Fibroblast of lung (primary cell): ENCODE data around the gene AGL. TPM values are rescaled to one million over a fixed set of nuclear protein-coding genes. Genes with fewer than 3 reads are reported as not detected.

Source experiments
- DNase-seq, 2 donors: peaks; one replicate each; pipeline versions ENCODE4 v3.0.0 to v3.0.0-alpha.2; 2010; ENCODE audit warnings: low read depth in 2 of 2
- H2AFZ ChIP-seq: 2 replicates; pipeline ENCODE4 v1.5.1; 2012; ENCODE audit warnings: low read length, control low read depth, inconsistent platforms
- H3K27ac ChIP-seq: 2 replicates; pipeline ENCODE4 v1.5.1; 2011; ENCODE audit warnings: low read length, control low read depth; ENCODE audit not compliant: insufficient read depth
- H3K27me3 ChIP-seq: 2 replicates; pipeline ENCODE4 v1.5.1; 2011; ENCODE audit warnings: mild to moderate bottlenecking, low read length; ENCODE audit not compliant: control insufficient read depth, insufficient read depth
- H3K36me3 ChIP-seq: 2 replicates; pipeline ENCODE4 v1.5.1; 2011; ENCODE audit warnings: low read length; ENCODE audit not compliant: control insufficient read depth, insufficient read depth
- H3K4me1 ChIP-seq: 2 replicates; pipeline ENCODE4 v1.5.1; 2011; ENCODE audit warnings: low read length; ENCODE audit not compliant: control insufficient read depth, insufficient read depth; ENCODE audit errors: extremely low read depth
- H3K4me2 ChIP-seq: 2 replicates; pipeline ENCODE4 v1.5.1; 2011; ENCODE audit warnings: low read length, control low read depth; ENCODE audit not compliant: insufficient read depth; ENCODE audit errors: extremely low read depth
- H3K4me3 ChIP-seq, 4 experiments: fragments of 200-600 bp in 1 of 4; sonication (generic) in 1 of 4; replicated peaks in 1 of 4; 2 replicates each; pipeline ENCODE4 v1.5.1; 2011 to 2016; ENCODE audit warnings: low read length in 4 of 4, low read depth in 3 of 4, mild to moderate bottlenecking in 3 of 4, control low read depth in 2 of 4, inconsistent platforms in 1 of 4, mixed read lengths in 1 of 4; ENCODE audit not compliant: insufficient read depth in 1 of 4; ENCODE audit errors: control extremely low read depth in 1 of 4
- H3K79me2 ChIP-seq: 2 replicates; pipeline ENCODE4 v1.5.1; 2012; ENCODE audit warnings: mild to moderate bottlenecking, low read length, inconsistent platforms; ENCODE audit not compliant: control insufficient read depth, insufficient read depth
- H3K9ac ChIP-seq: 2 replicates; pipeline ENCODE4 v1.5.1; 2011; ENCODE audit warnings: mild to moderate bottlenecking, low read length, control low read depth; ENCODE audit not compliant: insufficient read depth
- H3K9me3 ChIP-seq: 2 replicates; pipeline ENCODE4 v1.5.1; 2012; ENCODE audit warnings: low read depth, low read length; ENCODE audit not compliant: control insufficient read depth, insufficient read depth
- H4K20me1 ChIP-seq: 2 replicates; pipeline ENCODE4 v1.5.1; 2011; ENCODE audit warnings: low read length; ENCODE audit not compliant: control insufficient read depth, insufficient read depth; ENCODE audit errors: extremely low read depth
- CTCF ChIP-seq, 2 donors: IDR thresholded peaks in 1 of 2; conservative IDR thresholded peaks in 1 of 2; 1 replicate in 1 of 2; 2 replicates in 1 of 2; pipeline ENCODE4 v1.5.1; 2011 to 2012; ENCODE audit warnings: low read length in 2 of 2, control low read depth in 1 of 2, inconsistent platforms in 1 of 2, low read depth in 1 of 2, mild to moderate bottlenecking in 1 of 2
- EZH2 ChIP-seq: IDR thresholded peaks from 2 replicates; pipeline ENCODE4 v1.5.1; 2012; ENCODE audit warnings: low read length, control low read depth, mild to moderate bottlenecking; ENCODE audit errors: missing control alignments
- polyA plus RNA-seq, 2 donors: library from polyadenylated mRNA; depleted of rRNA in 1 of 2; stranded (reverse) in 1 of 2; unstranded in 1 of 2; fragments of >200 nt; gene quantifications; 2 replicates each; pipeline ENCODE4 v1.2.1, GENCODE V29; 2011 to 2012; ENCODE audit warnings: missing spikeins in 1 of 2
- total RNA-seq: library from RNA; depleted of rRNA; stranded (reverse); fragments of >200 nt; gene quantifications from 2 replicates; pipeline ENCODE4 v1.2.1, GENCODE V29; 2014

Gene AGL
- total and polyA plus RNA-seq, 2 donors (not counting 1 experiment from before 2014, with no cell fraction given), result 8.3 to 12.6 TPM

GRCh38 chr1:99869304-99869703 is 19.1 kb downstream of the AGL start:
- DNase-seq, result peak; percentile 60 to 72
- no peak overlapping the region for H3K9ac ChIP-seq
- H3K4me3 ChIP-seq, result no peak overlapping the region
- H3K27ac ChIP-seq, result no peak overlapping the region
- no peaks in the 10 kb centered on the region for H4K20me1 ChIP-seq
- H3K4me1 ChIP-seq, result no peaks in the 10 kb centered on the region
- peaks cover 2% of the 10 kb centered on the region for H3K36me3 ChIP-seq
- no peaks in the 10 kb centered on the region for H3K9me3 ChIP-seq
- no peaks in the 10 kb centered on the region for H3K27me3 ChIP-seq
- TF ChIP-seq EZH2 (no peak), CTCF (conservative IDR thresholded peaks at IDR 0.05 in 1 of 2, IDR thresholded peaks at IDR 0.05 in 1 of 2; ENCODE audit: low read depth in 1 of 2, low read length in 2 of 2) (no peak)
- no peak overlapping the region for H3K4me2 ChIP-seq
- H2AFZ ChIP-seq, result no peak overlapping the region
- no peaks in the 10 kb centered on the region for H3K79me2 ChIP-seq

GRCh38 chr1:99869723-99870122 is 19.6 kb downstream of the AGL start:
- H3K9ac ChIP-seq, result no peak overlapping the region
- H3K79me2 ChIP-seq, result no peaks in the 10 kb centered on the region
- DNase-seq, result no peak
- no peak overlapping the region for H3K27ac ChIP-seq
- no peaks in the 10 kb centered on the region for H3K4me1 ChIP-seq
- H3K4me3 ChIP-seq, result no peak overlapping the region
- H2AFZ ChIP-seq, result no peak overlapping the region
- no peak overlapping the region for H3K4me2 ChIP-seq
- TF ChIP-seq CTCF (conservative IDR thresholded peaks at IDR 0.05 in 1 of 2, IDR thresholded peaks at IDR 0.05 in 1 of 2; ENCODE audit: low read depth in 1 of 2, low read length in 2 of 2), result no peak
- no peak for TF ChIP-seq EZH2
- no peaks in the 10 kb centered on the region for H3K9me3 ChIP-seq
- peaks cover 2% of the 10 kb centered on the region for H3K36me3 ChIP-seq
- H3K27me3 ChIP-seq, result no peaks in the 10 kb centered on the region
- H4K20me1 ChIP-seq, result no peaks in the 10 kb centered on the region

GRCh38 chr1:99872063-99872462 is 21.9 kb downstream of the AGL start:
- Histone ChIP-seq H3K79me2 (no peaks in the 10 kb centered on the region), H3K36me3 (peaks cover 2% of the 10 kb centered on the region), H3K4me1 (no peaks in the 10 kb centered on the region), H2AFZ (no peak overlapping the region), H3K9me3 (no peaks in the 10 kb centered on the region), H3K4me3 (no peak overlapping the region), H3K4me2 (no peak overlapping the region), H4K20me1 (no peaks in the 10 kb centered on the region), H3K27me3 (no peaks in the 10 kb centered on the region), H3K27ac (no peak overlapping the region), H3K9ac (no peak overlapping the region)
- no peak for DNase-seq
- TF ChIP-seq CTCF (conservative IDR thresholded peaks at IDR 0.05 in 1 of 2, IDR thresholded peaks at IDR 0.05 in 1 of 2; ENCODE audit: low read depth in 1 of 2, low read length in 2 of 2) (no peak), EZH2 (no peak)
